ENCODE results near the gene PARM1.

Gene PARM1

GRCh38 chr4:75035321-75035720 lies 102.4 kb downstream of the PARM1 start:
- no peak for DNase-seq

- no peak for DNase-seq
Measured at GRCh38 chr4:75036046-75036830, 103.3 kb downstream of the PARM1 start.

- peak; percentile 72 for DNase-seq
Measured at GRCh38 chr4:75037252-75037651, 104.3 kb downstream of the PARM1 start.

DNA sequence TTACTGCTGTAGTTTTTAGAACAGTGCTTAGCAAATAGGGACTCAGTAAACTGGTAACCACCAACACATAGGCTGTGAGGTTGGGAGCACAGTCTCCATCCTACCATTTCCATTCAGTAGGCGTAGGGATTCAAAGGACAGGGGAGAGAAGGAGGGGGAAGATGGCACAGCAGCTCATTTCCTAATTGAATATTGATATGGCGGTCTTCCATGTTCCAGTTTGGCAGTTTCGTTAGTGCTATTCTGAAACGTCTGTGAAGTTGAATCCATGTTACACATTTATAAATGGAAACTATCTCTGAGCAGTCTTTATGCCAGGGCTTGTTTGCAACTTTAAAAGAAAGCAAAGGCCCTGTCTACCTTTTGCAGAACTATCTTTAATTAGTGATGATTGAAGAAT lies 105.5 kb downstream of the PARM1 start:
- DNase-seq = no peak

DNA sequence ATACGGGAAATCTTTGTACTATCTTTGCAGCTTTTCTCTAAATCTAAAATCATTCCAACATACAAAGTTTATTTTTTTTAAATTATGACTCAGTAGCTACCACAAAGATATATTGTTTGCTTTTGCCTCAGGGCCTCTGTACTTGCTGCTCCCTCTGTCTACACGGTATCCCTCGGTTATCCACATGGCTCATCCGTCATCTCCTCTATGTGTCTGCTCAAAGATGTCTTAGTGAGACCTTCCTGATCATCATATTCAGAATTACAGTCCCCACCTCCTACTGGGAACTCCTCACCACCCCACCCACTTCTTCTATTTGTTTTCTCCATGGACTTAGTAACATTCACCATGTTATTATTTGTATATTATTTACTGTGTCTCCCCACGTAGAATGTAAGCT lies 107.8 kb downstream of the PARM1 start:
- no peak for DNase-seq

DNA sequence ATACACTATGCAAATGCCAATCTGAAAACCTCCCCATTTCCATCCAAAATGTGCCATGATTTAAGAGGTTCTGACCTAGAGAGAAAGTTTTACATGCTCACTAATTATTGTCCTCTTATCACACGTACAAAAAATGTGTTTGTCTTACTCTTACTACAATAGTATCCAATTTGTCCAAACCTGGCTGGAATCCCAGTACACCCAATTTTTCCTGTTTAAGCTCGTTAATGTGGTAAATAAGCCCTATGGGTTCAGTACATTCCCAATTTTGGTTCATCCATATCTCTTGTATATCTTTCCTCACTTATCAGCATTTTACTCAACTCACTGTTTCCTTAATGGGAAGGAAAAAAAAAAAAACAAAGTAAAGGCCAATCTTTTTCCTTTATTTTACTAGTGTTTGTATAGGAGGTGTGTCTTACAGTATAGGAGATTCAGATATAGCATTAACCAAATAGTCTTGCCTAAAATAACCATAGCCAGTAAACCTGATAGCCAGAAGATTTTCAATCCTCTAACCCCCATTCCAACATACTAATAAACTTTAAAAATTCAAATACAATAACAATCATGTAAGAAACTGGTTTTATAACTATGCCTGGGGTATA lies 109.8 kb downstream of the PARM1 start:
- no peak for DNase-seq

GRCh38 chr4:75046226-75046625 lies 113.3 kb downstream of the PARM1 start:
- no peak for DNase-seq

DNA sequence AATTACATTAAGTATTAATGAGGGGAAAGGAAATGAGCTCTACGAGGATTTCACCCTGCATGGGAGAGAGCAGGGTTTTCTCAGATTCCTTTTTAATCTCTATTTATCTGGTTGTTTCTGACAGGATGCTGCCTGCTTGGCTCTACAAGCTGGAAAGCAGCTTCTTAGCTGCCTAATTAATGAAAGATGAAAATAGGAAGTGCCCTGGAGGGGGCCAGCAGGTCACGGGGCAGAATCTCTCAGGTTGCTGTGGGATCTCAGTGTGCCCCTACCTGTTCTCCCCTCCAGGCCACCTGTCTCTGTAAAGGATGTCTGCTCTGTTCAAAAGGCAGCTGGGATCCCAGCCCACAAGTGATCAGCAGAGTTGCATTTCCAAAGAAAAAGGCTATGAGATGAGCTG lies 113.7 kb downstream of the PARM1 start:
- peak; percentile 30 for DNase-seq

DNA sequence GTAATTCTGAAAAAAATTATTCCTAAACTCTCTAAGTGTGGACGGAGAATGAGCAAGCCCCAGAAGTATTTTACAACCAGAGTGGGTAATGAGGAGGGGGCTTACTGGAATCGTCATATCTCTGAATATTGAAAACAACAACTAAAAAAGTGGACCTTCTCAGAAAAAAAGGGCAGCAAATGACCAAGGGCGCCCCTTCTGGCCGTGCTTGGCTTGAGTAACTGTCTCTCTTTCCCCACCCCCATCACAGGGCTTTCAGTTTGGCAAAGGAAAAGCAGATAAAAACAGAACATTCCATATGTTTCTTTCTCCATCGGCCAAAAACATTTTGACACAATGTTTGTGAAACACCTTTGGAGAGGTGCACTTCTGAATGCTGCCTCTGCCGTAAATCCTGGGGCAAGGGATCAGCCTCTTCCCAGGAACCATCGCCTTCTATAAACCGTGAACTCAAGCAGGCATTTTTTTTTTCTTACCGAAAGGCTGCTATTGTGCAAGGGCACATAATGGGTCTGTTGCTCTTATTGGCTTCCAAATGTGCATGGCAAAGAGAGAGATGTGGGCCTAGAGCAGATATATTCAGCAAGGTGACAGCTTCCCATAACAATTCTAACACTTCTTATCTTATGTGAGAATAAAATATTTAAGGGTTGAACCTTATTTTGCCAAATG lies 115.4 kb downstream of the PARM1 start:
- DNase-seq = no peak

GRCh38 chr4:75051431-75051830 lies 118.5 kb downstream of the PARM1 start:
- DNase-seq = no peak

DNA sequence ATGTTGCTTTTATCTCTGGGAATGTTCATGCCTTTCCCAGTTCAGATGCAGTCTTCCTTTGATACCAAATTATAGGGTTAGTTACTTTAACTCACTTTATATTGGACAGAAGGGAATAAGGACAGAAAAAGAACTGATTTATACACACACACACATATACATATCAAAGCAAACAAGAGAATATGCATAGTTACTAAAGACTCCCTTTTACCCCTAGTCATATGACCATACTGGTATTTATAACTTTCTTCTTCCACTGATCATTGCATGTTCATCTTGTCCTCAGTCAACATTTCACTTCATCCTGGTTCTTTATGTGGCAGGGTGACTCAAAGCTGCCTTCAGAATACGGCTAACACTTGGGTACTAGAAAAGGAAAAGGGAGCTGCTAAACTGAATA lies 120.4 kb downstream of the PARM1 start:
- no peak for DNase-seq

DNA sequence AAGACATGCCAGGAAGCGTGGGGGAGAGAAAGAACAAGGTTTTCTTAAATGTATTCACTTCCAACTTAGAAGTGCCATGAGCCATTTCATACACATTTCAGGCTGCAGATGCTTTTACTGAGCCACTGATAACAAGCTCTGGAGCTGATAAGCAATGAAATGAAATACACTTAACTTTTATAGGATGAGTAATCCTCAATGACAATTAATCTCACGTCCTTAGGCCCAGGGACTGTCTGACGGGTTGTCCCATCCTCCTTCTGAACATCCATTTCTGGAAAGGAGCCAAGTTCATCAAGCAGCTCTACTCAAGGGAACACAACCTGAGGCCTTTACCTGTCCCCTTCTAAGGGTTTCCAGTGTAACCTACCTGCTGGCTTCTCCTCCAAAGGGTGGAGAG lies 121.2 kb downstream of the PARM1 start:
- no peak for DNase-seq

DNA sequence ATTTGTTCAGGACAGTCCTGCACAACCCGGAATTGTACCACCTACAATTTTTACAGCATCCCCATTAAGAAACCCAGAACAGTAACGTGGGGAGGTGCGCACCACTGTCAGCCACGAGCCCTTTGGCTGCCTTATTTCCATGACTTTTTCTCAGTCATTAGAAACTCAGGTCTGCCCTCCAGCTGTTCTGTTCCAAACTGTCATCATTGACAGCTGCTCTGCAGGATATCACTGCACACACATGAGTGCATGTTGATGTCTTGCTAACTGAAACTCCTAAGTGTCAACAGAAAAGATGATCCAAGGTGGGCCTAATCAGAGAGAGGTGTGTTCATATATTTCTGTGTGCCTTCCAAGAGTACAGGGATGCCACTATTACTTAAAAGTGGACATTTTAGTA lies 123.4 kb downstream of the PARM1 start:
- DNase-seq = peak; percentile 28

- no peak for DNase-seq
Measured at GRCh38 chr4:75057369-75057768, 124.5 kb downstream of the PARM1 start.

- no peak for DNase-seq
Measured at GRCh38 chr4:75058486-75058885, 125.6 kb downstream of the PARM1 start.

- no peak for DNase-seq
Measured at GRCh38 chr4:75063433-75063832, 130.5 kb downstream of the PARM1 start.

- peak; percentile 4 for DNase-seq
Measured at GRCh38 chr4:75065909-75066308, 133.0 kb downstream of the PARM1 start.

GRCh38 chr4:75069493-75070074 lies 136.7 kb downstream of the PARM1 start:
- DNase-seq = no peak

- no peak for DNase-seq
Measured at GRCh38 chr4:75071317-75071716, 138.4 kb downstream of the PARM1 start.

DNA sequence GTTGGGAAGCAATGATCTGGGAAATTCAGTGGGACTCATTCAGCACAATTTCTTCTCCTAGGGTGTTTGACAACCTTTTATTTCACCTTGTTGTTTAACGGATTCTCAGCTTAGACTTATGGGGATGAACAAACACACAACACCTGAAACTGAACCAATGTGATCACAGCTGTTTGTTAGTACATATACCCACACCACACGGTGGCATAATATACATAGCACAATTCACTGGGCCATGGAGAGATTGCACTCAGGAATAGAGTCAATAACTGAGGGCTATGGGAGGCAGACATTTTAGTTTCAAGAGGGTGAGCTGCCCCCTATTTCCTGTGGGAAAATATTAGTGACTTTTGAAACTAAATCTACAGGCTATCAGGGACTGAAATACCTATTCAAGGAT lies 148.0 kb downstream of the PARM1 start:
- DNase-seq = no peak

- DNase-seq = no peak
Measured at GRCh38 chr4:75081561-75081960, 148.6 kb downstream of the PARM1 start.

- DNase-seq = no peak
Measured at GRCh38 chr4:75087416-75087815, 154.5 kb downstream of the PARM1 start.

- no peak for DNase-seq
Measured at GRCh38 chr4:75087865-75088264, 154.9 kb downstream of the PARM1 start.

- no peak for DNase-seq
Measured at GRCh38 chr4:75089206-75089605, 156.3 kb downstream of the PARM1 start.
